HG03103 (cell line): ENCODE data around the gene AK5.

Experiments
- ATAC-seq: cut with Tn5 transposase; IDR thresholded peaks from one replicate; pipeline ENCODE4 v1.9.1; 2021; ENCODE audit warnings: low read depth; ENCODE audit not compliant: unreplicated experiment

Gene AK5

DNA sequence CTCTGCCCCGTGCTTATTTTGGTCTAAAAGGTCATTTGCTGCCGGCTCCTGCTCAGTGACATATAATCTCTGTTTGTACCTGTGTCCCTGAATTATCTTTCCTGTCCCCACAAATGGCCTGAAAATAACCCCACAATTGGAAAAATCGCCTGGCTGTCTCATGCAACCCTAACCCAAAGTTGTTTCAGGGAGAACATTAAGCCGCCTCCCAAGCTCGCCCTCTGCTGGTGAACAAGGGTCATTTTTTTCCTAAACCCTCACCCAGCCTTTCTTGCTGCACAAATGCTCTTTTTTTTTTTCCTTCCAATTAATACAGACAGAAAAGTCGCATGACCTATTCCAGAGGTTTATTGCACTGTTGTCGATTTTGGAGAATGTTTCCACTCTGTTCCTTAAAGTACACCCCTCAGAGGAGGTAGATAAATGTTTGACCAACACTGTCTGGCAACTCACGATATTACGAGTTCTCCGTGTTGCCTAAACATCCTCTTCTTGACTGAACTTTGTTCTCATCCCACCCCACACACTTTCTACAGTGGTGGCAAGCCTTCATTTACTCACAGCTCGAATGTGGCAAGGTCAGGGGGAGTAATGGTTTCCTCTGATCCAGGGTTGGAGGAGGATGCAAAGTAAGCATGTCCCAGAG, 252.0 kb downstream of the AK5 start:
- ATAC-seq: no peak

DNA sequence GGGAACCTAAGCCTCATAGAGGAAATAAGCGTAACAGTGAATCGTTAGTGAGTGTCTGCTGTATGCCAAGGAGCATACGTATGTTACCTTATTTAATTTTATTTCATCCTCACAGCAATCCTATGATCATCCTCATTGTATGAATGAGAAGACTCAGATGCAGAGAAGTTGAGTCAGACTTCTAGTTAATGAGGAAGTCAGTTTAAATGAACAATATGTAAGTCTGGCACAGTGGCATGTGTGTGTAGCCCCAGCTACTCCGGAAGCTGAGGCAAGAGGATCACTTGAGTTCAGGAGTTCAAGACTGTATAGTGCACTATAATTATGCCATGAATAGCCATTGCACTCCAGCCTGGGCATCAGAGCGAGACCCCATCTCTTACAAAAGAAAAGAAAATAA, 252.6 kb downstream of the AK5 start:
- ATAC-seq: no peak

DNA sequence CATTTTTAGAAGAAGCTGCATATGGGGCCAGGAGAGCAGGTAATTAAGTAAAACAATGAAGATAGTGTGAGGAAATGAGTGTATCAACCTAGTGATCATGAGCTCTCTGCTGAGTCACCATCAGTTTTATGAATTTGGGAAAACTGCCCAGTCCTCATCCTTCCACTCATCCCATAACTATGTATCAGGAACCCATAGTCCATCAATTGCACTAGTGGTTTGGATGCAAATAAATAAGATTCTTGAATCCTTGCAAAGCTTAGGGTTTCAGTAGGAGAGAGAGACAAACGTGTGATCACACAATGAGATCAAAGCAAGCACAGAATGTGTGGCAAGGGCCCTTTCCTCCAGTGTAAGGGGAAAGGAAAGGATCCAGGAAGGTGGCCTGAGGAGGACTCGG, 255.0 kb downstream of the AK5 start:
- no peak for ATAC-seq

DNA sequence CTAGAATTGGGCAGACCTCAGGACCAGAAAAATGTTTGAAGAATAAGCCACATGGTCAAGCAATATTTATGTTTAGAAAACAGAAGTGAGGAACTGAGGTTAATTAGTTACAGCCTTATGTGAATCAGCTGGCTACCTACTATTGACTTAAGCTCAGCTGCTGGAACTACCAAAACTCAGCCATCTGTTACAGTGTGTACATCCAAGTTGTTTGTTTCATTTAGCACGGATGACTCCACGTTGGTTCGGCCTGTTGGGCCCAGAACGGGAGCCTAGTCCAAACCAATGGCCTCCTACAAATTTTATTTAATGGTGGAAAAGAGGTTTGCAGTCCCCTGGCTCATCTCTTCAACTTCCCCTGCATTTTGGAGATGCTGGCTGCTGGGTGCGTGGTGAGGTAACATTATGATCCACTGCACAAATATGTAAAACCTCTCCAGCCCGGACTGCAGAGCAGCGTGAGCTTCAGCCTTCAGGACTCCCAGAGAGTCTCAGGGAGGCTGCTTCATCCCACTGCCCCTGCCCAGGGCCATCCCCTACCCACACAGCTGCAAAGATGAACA, 257.2 kb downstream of the AK5 start:
- peak; percentile 43 for ATAC-seq

DNA sequence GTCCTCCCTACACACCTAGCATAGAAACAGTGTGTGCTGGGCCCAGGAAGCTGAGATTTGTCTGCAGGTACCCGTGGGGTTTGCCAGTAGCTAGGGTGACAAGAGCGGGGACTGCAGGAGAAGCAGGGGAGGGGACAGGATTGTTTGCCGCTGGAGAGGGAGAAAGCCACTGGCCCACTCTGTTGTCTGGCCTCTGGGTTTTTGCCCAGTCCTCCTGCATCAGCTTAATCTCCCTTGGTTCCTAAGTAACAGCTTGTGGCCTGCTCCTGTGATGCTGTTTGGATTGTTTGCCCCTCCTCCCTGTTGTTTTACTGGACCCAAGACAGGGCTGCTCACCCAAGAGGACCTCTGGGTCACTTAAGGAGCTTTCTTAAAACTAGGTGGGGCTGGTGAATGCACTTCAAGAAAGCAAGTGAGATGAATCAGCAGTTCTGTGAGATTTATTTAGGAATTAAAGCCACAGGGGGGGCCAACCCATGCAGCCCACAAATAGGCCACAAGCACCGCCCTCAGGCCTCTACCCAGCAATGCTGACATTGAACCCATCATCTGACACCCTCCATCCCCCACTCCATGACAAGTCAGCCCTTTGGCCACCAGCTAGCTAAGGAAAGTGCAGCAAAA, 257.8 kb downstream of the AK5 start:
- no peak for ATAC-seq

DNA sequence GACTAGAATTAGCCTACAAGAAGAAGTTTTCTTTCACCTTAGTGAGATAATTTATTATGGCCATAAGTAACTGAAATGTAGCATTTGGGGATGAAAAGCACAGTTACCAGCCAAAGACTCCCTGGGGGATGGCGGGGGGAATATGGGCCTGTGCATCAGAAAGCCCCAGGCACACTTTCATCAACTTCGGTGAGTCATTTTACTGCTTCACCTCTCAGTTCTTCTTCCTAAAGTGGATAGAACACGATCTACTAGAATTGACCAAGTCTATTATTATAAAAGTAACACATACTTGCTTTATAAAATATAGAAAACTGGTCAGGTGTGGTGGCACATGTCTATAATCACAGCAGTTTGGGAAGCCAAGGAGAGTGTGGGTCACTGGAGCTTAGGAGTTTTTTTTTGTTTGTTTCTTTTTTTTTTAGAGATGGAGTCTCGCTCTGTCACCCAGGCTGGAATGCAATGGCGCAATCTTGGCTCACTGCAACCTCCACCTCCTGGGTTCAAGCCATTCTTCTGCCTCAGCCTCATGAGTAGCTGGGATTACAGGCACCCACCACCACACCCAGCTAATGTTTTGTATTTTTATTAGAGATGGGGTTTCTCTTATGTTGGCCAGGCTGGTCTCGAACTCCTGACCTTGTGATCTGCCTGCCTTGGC, 258.8 kb downstream of the AK5 start:
- no peak for ATAC-seq

DNA sequence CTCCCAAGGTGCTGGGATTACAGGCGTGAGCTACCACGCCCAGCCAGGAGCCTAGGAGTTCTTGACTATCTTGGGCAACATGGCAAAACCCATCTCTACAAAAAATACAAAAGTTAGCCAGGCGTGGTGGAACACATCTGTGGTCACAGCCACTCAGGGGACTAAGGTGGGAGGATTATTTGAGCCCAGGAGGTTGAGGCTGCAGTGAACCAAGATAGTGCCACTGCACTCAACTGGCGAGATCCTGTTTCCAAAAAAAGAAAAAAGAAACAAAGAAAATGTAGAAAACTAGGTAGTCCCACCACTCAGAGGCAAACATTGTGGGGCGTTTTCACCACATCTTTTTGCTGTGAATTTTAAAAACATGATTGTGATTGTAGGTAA, 259.3 kb downstream of the AK5 start:
- ATAC-seq: peak; percentile 44

DNA sequence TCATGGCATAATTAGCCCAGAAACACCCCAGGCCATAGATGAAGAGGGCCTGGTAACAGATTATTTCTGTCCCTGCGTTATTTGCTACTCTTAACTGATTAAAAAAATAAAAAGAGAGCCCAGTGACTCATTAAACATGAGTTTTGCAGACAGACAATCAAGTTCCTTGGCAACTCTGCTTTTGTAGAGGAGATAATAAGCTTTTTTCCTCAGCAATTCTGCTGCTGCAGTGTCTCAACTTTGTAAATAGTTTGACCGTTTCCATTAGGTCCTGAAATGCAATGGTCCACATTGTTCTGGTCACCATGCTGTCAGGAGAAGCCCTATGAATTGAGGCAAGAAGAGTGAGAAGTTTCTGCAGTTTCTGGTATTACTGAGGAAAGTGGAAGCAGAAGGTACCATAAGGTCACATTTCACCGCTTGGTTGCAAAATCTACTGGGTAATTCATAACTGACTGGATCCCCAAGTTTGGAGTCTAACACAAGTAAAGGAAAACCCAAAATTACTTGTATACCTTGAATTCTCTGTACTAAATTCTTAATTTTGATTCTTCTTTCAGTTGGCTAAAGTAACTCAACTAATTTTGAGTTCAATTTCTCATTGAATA, 261.1 kb downstream of the AK5 start:
- no peak for ATAC-seq

DNA sequence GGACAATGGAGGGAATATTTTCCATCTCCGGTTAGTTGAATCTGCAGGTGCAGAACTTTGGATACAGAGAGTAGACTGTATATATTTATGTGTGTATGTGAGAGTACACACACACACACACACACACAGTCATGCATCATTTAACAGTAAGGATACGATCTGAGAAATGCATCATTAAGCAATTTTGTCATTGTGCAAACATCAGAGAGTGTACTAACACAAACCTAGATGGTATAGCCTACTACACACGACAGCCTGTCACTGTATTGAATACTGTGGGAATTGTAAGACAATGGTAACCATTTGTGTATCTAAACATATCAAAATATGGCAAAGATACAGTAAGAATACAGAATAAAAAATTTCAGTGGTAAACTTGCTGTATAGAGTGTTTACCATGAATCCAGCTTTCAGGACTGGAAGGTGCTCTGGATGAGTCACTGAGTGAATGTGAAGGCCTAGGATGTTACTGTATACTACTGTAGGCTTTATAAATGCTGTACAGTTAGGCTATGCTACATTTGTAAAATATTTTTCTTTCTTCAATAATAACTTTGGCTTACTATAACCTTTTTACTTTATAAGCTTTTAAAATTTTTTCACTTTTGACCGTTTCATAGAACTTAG, 262.1 kb downstream of the AK5 start:
- ATAC-seq: no peak

DNA sequence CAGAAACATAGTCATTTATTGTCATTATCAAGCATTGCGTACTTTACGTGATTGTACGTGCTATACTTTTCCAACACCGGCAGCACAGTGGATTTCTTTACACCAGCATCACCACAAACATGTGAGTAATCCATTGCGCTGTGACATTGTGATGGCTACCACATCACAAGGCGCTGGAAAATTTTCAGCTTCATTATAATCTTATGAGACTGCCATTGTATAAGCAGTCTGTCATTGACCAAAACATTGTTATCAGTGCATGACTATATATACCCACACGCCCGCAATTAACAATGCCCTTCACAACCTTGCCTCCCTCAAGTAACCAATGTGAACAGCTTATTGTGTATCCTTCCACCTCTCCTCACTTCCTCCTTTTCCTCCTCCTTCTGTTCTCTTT, 263.0 kb downstream of the AK5 start:
- ATAC-seq: no peak

DNA sequence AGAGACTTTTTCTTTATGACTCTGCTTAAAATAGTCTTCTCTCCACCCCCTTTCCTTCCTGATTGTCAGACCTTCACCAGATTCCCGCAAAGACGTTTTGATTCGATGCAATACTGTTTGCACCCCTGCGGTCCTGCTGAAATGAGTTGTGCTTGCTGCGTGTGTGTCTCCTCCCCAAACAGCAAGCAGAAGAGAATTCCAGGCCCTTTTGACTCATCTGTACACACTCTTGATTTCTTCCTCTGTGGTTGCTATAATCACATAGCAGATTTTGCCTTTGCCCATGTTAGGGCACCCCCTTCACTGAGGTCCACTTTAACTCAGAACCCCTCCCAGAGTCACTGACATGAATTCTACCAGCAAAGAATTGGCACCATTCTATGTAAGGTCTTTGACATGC, 264.2 kb downstream of the AK5 start:
- ATAC-seq: no peak

DNA sequence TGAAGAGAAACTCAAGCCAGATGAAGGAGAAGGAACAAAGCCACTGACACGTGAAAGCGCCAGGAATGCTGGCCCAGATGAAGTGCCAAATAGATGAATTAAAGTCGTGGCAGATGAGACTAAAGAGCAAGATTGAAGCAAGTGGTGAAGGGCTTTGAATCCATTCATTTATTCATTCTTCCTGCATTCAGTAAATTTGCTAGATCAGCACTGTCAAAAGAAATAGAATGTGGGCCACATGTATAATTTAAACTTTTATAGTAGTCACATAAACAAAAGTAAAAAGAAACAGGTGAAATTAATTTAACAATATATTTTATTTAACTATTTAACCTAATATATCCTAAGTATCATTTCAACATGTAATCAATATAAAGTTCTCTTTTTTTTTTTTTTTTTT, 265.1 kb downstream of the AK5 start:
- ATAC-seq: no peak

DNA sequence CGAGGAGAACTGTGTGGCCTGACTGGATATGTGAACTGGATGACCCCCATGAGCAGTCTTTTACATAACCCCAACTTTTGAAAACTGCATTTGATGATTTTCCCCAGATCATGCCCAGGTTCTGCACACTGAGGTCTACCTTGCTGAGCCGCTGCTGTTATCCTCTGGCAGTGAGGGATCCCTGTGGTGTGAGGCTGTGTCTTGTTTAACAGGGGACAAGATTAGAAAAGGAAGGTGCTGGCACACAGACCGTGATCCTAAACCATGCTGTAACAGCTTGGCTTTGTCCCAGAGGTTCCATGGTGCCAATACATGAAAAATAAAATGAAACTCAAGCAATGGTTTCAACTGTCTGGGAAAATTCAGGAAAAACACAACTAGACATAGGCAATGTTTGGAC, 266.5 kb downstream of the AK5 start:
- ATAC-seq: no peak

DNA sequence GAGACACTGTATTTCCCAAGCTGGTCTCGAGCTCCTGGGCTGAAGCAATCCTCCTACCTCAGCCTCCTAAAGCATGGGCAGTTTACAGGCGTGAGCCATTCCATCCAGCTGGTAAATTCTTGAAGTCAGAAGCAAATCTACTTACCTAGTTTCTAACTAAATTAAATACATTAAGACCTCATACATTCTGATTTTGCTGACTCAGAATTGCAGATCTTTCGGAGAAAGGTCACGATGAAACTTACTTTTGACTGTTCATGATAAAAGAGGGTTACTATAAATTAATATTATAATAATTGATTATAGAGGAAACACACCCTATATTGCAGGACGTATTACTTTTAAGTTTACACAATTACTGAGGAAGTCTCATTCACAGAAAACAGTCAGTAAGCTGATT, 268.3 kb downstream of the AK5 start:
- ATAC-seq: no peak

DNA sequence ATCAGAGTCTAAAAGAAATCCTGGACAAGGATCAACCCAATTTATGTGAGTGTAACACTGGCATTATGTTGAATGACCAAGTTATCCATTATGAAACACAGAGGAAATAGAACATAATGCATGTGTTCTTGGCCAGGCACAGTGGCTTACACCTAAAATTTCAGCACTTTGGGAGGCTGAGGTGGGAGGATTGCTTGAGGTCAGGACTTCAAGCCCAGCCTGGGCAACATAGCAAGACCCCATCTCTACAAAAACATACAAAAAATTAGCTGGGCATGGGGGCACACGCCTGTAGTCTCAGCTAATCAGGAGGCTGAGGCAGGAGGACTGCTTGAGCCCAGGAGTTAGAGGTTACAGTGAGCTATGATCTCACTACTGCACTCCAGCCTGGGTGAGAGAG, 270.8 kb downstream of the AK5 start:
- ATAC-seq: no peak

DNA sequence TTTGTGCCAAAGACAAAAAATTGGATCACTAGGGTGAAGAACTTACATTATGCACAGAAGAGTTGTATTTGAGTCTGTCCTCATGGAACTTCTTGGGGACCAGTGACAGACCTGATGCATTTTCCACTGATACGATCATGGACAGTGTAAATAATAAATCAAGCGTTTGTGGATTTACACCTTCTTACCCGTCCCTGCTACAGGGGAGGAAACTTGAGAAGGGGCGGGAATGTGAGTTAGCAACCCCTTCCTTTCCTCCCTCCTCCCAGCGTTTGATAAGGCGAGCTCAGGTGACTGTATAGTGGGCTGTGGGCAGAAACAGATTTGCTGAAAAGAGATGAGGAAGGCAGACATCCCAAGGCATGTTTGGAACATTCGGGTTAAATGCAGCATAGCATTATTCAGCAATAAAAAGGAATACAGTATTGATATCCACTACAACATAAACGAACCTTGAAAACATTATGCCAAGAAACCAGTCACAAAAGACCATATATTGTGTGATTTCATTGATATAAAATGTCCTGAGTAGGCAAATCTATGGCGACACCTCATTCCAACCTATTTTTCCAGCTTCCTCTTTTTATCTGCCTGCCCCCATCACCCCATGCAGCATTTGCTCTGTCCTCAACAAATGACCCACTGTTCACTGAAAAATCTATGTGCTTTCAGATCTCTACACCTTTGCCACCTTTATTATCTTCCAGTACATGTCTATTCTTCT, 271.9 kb downstream of the AK5 start:
- no peak for ATAC-seq

DNA sequence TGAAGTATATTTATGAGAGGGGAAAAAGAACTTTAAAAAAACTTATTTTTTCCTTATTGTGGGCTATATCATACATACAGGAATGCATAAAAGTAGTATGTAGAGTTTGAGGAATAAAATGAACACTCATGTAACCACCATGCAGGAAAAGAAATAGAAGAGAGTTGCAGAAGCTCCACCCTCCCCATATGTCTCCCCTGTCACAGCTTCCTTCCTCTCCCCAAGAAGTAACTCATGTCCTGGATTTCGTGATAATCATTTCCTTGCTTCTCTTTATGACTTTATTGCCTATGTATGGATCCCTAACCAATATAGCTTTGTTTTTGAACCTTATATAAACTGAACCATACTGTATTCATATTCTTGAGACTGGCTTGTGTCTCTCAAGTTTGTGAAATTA, 274.2 kb downstream of the AK5 start:
- ATAC-seq: no peak

DNA sequence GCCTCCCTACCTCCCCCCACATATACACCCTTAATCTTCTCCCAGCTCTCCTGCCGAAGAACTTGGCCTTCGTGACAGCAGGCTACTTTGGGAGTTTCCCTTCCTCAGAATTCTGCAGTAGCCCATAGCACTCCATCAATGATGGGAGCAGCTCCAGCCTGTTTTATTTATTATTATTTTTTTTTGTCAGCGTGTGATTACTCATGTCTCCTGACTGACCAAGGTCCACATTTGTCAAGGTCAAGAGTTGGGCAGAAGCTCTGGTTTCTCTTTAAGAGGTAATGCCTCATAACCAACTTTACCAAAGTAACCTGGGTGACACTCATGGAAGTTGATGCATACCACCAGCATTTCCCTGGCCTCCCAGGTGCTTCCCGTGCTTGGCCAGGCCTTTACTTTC, 275.2 kb downstream of the AK5 start:
- ATAC-seq: no peak

DNA sequence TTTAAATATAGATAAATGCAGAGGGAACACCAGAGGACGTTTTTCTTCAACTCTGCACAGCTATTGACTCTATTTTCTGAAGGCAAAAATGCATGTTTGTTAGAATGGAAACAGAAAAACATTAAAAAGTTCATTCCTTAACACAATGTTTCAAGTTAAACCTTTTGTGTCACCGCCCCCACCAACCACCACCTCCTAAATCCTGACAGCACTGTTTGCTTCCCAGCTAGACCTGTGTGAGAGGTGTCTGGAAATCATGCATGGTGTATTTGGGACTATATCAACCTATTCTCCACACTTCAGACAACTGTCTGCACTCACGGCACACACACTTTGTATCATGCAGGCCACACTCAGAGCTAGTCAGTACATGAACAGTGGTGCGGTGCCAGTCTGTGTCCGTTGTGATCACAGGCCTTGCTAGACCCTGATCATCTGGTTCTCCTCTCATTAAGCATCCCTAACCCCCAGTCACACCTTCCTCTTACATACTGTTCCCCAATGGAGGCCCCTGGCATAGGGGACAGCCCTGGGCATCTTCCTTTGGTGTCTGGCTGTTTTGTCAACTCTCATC, 276.9 kb downstream of the AK5 start:
- no peak for ATAC-seq

DNA sequence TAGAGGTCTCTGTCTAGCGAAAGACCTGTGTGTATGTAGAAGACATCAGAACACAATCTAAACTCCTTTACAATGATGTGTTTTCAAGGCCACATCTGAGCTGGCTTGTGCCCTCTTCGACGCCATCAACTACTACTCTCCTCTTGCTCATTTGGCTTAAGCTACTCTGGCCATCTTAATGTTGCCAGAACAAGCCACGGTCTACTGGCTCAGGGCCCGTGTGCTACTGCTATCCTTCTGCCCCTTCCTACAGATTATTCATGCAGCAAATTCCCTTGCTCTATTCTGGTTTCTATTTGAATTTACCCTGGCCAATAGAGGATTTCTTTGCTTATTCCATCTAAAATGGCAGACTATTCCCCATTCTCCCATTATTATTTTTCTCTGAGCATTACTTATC, 278.9 kb downstream of the AK5 start:
- no peak for ATAC-seq
